Stimulated activated naive CD4-positive, alpha-beta T cell treated with Interleukin-2 at 50 U/mL for 16 hours (primary cell): ENCODE data around the gene TMEM184A.

Experiments
- DNase-seq: peaks from one replicate; lab custom pipeline; 2025; lab: John Stamatoyannopoulos, UW

TMEM184A gene

GRCh38 chr7:1539181-1539881, 16.7 kb downstream of the TMEM184A start:
- no peak for DNase-seq

GRCh38 chr7:1538544-1539180, 17.3 kb downstream of the TMEM184A start:
- DNase-seq = no peak

DNA sequence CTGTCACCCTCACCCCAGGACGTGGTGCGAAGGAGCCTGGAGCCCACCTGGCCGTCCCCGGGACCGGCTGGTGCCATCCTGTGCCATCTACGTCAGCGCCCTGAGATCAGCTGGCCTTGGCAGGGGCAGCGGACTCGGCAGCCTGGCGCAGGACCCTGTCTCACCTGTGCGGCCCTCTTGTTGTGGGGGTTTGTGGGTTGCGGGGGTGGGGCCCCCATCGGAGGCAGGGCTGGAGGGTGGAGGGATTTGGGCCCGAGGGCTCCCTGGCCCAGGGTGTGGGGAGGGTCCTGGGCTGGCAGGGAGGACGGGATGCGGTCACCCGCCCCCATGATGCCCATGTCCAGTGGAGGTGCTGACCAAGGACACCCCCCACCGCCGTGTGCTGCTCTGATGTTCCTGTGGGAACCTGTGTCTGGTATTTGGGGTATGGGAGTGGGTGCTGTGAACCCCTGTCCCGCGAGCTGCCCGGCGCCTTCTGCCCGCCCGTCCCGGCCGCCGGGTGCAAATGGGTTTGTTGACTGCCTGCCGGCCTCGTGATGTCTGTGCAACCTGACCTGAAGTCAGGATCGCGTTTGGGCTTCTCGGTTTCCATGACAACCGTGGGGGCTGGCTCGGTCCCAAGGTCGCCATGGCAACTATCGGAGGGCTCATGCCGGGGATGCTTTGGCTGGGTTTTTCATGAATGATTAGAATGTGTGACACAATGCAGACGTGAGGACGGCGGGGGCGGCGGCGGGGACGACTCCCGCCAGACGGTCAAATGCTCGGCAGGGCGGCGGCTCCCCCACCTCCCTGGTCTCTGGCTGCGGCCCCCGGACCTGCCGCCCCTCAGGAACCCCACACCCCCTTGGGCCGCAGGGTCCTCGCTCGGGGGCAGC, 18.2 kb downstream of the TMEM184A start:
- no peak for DNase-seq

- DNase-seq = no peak
These were observed 19.1 kb downstream of the TMEM184A start for GRCh38 chr7:1536743-1537534.

DNA sequence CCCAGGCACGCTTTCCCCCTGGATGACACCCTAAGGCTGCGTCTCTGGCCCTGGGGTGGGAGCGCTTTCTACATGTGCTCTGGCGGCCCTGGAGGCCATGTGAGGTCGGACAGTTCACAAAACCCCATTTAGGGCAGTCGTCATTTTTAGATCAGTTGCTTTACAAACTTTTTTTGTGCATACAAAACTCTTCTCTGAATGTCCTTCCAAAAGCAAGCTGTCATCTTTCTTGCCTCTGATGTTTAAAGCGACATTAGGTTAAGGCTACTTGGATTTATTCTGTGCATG, 19.6 kb downstream of the TMEM184A start:
- no peak for DNase-seq

DNA sequence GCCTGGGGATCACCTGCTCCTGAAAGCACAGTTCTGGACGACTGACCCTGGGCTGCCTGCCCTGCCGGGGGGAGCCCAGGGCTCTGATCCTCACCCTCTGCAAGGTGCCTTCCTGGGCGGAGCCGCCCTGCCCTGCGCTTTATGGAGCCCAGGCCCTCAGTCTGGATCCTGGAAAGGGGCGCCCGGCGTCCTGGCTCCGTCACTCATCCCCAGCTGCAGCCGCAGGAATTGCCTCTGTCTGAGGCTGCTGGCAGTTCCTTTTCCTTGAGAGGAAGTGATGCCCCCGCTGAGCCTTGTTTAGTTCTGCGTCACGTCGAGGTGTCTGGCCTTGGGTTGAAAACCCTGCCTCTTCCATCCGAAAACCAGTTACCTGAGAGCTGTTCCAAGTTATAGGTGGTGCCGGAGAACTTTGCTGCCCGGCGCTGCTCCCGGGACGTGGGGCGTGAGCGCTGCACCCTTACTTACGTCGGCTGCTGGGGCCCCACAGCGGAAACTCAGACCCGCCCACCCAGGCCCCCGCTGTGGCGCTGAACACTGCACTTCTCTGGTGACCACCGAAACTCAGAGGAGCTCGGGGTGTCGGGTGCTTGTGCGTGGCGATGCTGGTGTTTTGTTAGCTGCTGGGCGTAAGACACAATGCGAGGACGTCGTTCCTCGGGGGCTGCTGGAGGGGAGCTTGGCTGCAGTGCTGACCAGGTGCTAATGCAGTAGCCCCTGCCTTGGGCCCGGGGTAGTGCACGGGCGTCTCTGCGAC, 20.1 kb downstream of the TMEM184A start:
- DNase-seq = no peak

DNA sequence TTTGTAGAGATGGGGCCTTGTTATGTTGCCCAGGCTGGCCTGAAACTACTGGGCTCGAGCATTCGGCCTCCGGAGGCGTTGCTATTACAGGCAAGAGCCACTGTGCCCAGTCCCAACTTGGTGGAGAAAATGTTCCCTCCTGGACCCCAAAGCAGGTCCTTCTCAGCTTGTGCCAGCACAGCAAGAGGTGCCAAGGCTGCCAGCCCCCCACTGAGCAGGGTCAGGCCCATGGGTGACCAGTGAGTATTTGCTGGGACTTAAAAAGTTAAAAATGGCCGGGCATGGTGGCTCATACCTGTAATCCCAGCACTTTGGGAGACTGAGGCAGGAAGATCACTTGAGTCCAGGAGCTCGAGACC, 20.9 kb downstream of the TMEM184A start:
- no peak for DNase-seq

GRCh38 chr7:1534330-1535099, 21.5 kb downstream of the TMEM184A start:
- no peak for DNase-seq

DNA sequence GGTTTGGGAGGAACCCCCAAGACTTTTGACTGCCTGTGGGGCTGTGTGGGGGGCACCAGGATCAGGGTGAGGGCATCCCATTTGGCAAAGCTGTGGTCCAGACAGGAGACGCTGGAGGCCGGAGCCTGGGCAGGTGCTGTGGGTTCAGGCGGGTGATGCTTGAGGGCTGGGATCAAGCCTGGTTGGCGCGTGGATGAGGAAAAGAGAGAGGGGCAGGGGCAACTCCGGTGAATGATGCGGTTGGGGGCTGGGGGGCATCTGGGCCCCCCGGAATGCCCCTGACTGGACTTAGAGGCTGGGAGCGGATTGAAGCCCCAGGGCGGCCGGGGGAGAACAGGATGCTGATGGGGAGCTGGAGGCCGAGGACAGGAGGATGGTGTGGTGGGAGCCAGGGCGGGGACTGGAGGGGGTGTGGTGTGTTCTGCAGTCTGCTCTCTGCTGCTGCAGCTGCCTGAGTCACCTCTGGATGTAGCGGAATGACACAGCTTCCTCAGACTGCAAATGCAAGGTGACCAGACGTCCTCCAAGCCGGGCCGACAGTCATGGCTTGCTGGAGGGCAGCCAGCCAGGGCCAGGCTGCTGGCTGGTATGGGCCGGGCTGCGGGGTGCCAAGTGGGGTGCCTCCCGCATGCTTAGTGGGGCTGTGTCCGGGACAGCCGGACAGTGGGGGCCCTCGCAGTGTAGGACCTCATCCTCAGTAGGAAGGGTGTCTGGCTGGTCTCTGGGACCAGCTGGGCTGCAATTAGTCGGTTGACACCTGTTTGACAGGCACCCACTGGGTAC, 22.3 kb downstream of the TMEM184A start:
- DNase-seq = peak; percentile 32

DNA sequence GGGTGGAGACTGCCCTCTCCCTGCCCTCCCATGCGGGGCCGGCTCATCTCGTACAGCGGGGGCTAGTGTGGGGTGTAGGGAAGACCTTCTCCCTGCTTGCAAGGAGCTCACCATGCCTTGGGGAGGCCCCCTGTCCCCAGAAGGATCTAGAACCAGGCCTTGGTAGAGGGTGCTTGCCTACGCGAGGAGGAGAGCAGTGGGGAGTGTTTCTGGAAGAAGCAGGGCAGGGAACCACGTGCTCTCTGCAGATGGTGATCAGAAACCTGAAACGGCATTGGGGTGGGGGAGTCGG, 22.8 kb downstream of the TMEM184A start:
- no peak for DNase-seq

DNA sequence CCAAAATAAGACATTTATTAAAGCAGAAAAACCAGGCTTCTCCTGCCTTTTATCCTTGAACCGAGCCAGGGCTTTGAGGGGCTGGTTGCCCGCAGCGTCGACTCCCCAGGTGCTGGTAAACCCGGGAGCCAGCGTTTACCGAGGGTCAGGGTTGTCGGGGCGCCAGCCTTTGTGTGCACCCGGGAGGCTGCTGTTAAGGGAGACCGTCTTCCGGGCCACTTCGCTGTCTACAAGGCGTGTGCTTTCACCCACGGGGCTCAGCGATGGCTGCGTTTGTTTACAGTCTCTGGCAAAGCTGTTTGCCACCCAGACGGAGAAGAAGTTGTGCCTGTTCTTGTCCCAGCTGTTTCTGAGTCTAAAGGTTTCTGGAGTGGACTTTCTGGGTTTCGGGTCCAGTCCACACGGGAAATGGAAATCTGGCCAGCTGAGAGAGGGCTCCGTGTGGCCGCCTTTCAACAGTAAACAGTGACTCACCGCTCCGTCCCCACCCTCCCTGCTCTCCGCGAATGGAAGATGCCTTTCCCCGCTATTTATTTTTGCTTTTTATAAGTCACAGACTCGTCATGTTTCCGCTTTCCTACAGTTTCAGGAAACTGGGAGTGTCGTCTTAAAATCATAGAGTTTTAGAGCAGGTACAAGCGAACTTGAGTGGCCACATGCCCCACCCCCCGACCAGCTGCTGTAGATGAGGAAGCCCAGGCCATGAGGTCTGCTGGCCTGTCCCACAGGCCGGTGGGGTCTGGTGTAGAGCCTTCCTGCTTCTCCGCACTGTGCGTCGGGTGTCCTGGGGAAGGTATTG, 23.4 kb downstream of the TMEM184A start:
- DNase-seq = peak; percentile 58

GRCh38 chr7:1531979-1532455, 24.0 kb downstream of the TMEM184A start:
- DNase-seq = no peak

DNA sequence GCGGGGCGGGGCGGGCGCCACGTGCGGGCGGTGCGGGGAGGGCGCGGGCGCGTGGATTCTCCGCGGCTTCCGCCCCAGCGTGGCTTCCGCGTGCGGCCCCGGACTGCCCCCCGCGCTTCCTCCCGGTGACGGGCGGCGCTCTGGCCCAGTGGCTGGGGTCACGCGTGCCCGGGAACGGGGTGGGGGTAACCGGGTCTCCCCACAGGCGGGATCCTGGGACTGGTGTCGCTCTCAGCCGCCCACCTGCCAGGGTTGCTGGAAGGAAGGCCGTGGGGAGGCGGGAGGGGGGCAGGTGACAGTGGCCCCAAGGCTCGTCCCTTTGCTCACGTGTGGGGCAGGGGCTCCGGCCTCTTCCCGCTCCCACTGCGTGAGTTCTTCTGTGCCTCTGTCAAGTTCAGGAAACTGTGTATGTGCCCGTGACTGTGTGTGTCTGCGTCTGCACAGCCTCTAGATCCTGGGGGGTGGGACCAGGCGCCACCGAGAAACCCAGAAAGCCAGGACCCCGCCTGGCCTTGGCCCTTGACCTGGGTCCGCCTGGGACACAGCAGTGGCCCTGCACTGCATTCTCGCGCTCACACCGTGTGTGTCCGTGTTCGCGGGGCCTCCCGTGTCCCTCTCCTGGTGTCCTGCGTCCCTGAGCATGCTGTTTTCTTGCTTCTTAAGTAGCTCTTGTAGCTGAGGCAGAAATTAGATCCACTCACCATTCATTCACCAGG, 24.6 kb downstream of the TMEM184A start:
- peak; percentile 47 for DNase-seq

GRCh38 chr7:1530946-1531262, 25.1 kb downstream of the TMEM184A start:
- no peak for DNase-seq

GRCh38 chr7:1529383-1530116, 26.5 kb downstream of the TMEM184A start:
- no peak for DNase-seq

GRCh38 chr7:1526271-1526754, 29.7 kb downstream of the TMEM184A start:
- no peak for DNase-seq

DNA sequence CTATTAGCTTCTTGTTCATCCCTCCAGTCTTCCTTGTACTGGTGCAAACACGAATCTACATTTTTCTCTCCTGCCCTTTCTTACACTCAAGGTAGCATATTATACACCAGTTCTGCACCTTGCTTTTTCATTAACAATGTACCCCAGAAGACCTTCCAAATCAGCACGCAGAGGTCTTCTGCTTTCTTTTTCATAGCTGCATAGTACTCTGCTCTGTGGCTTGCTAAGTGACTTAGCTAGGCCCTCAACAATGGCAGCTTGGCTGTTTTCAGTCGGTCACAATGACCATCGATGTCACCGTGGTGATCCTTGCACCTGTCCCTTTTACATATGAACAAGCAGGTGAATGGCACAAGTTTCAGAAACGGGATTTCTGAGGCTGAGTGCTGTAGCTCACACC, 30.6 kb downstream of the TMEM184A start:
- DNase-seq = no peak

- DNase-seq = no peak
These were observed 32.2 kb downstream of the TMEM184A start for GRCh38 chr7:1523844-1524243.
